PC-9 (cell line): ENCODE data around the gene IGF2R. TPM values are rescaled to one million over a fixed set of nuclear protein-coding genes. Genes with fewer than 3 reads are reported as not detected.

Experiments used
- BruUV-seq: library from RNA; stranded (reverse); fragments of 400-500 nt; replicated peaks from 2 replicates; lab custom pipeline; 2021; lab: Mats Ljungman, UMichigan
- CTCF ChIA-PET: fragments of 300-600 bp; sonication (Branson Sonifier 250); formaldehyde crosslinking; loops from one replicate; lab custom pipeline; 2022; ENCODE audit warnings: antibody characterized with exemption; lab: Charles Lee
- POLR2A ChIA-PET: fragments of 300-600 bp; sonication (Branson Sonifier 250); formaldehyde crosslinking; loops from one replicate; lab custom pipeline; 2022; ENCODE audit warnings: antibody characterized with exemption; ENCODE audit not compliant: unreplicated experiment; lab: Charles Lee
- DNase-seq, 2 experiments: peaks; one replicate each; pipeline versions ENCODE4 v3.0.0 to v3.0.0-alpha.2; 2015 to 2022; ENCODE audit warnings: mixed read lengths in 1 of 2
- H2AFZ ChIP-seq: fragments of 200-600 bp; sonication (generic); 2 replicates; pipeline ENCODE4 v1.8.1; 2017; ENCODE audit warnings: antibody characterized with exemption
- H3F3A ChIP-seq: fragments of 200-600 bp; sonication (generic); 2 replicates; pipeline ENCODE4 v1.8.1; 2017; ENCODE audit warnings: antibody characterized with exemption, mild to moderate bottlenecking, low read depth; ENCODE audit not compliant: insufficient read depth
- H3K27ac ChIP-seq: fragments of 200-600 bp; sonication (generic); 2 replicates; pipeline ENCODE4 v1.6.1; 2016; ENCODE audit warnings: mixed run types
- H3K27me3 ChIP-seq: fragments of 200-600 bp; sonication (generic); 2 replicates; pipeline ENCODE4 v1.6.1; 2016; ENCODE audit warnings: low read depth, mixed run types; ENCODE audit not compliant: insufficient read depth
- H3K36me3 ChIP-seq: fragments of 200-600 bp; sonication (generic); 2 replicates; pipeline ENCODE4 v1.6.1; 2016; ENCODE audit warnings: low read depth, mixed run types
- H3K4me1 ChIP-seq: fragments of 200-600 bp; sonication (generic); replicated peaks from 2 replicates; pipeline ENCODE4 v1.6.1; 2016; ENCODE audit warnings: mixed run types; ENCODE audit not compliant: insufficient read depth
- H3K4me2 ChIP-seq: fragments of 200-600 bp; sonication (generic); 2 replicates; pipeline ENCODE4 v1.6.1; 2017; ENCODE audit warnings: mixed run types
- H3K4me3 ChIP-seq: fragments of 200-600 bp; sonication (generic); 2 replicates; pipeline ENCODE4 v1.6.1; 2016; ENCODE audit warnings: mixed run types
- H3K79me2 ChIP-seq: fragments of 200-600 bp; sonication (generic); 2 replicates; pipeline ENCODE4 v1.6.1; 2017; ENCODE audit warnings: low read depth, mixed run types
- H3K9me2 ChIP-seq: fragments of 200-600 bp; sonication (generic); 2 replicates; pipeline ENCODE4 v1.8.1; 2017; ENCODE audit warnings: mild to moderate bottlenecking; ENCODE audit not compliant: insufficient read depth
- H3K9me3 ChIP-seq: fragments of 200-600 bp; sonication (generic); 2 replicates; pipeline ENCODE4 v1.8.1; 2016; ENCODE audit warnings: low read depth; ENCODE audit not compliant: insufficient read depth
- H4K20me1 ChIP-seq: fragments of 200-600 bp; sonication (generic); 2 replicates; pipeline ENCODE4 v1.8.1; 2017; ENCODE audit not compliant: insufficient read depth
- CTCF ChIP-seq: fragments of 200-600 bp; sonication (generic); conservative IDR thresholded peaks from 2 replicates; pipeline ENCODE4 v1.6.1; 2017; ENCODE audit warnings: mixed run types, antibody characterized with exemption, mild to moderate bottlenecking, moderate library complexity
- EZH2 ChIP-seq: fragments of 200-600 bp; sonication (generic); IDR thresholded peaks from 2 replicates; pipeline ENCODE4 v1.8.0; 2017; ENCODE audit warnings: antibody characterized with exemption, low read depth
- intact Hi-C: fragments of 100-400 bp; cut with micrococcal nuclease; formaldehyde crosslinking; loops from one replicate; pipeline ENCODE4 v1.10.0; 2022; ENCODE audit not compliant: unreplicated experiment
- total RNA-seq: library from RNA; stranded (reverse); gene quantifications from 2 replicates; pipeline ENCODE4 v1.2.3, GENCODE V29; 2021

IGF2R gene
- total RNA-seq, 1 experiment from 2014 or later = 53.1 TPM

DNA sequence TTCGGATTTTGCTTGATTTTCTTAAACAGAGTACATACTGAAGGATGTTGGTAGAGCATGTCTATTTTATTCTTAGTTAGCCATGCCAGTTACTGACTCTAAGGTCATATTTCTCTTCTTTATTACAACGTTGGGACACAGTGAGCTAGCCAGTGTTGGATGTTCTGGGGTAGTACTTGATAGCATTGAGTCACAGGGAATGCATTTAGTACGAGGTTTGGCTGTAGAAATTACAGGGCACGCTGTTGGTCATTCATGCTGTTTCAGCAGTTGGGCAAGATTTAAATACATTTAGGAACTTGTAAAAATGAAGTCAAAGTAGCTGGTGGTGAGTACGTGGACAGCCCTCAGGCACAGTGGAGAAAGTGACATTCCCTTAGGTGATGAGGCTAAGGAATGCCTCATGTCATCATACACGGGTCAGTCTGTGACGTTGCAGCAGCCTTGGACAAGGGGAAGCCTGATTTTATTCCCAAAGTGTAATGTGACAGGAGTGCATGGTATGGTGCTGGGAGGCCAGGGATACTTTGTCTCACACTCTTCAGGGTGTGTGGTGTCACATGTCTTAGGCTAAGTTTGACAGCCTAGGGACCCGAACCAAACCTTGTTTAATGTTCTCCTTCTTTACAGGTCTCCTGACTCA is 95.0 kb downstream of the IGF2R start:
- Histone ChIP-seq H3K9me3 (no peaks in the 10 kb centered on the region), H4K20me1 (no peaks in the 10 kb centered on the region), H2AFZ (no peak overlapping the region), H3K9me2 (no peaks in the 10 kb centered on the region), H3K4me3 (no peak overlapping the region), H3K4me2 (no peak overlapping the region), H3K4me1 (no peaks in the 10 kb centered on the region), H3K36me3 (peaks cover 10% of the 10 kb centered on the region; the same call in 1 of the 2 replicates), H3K27me3 (no peaks in the 10 kb centered on the region), H3K79me2 (no peaks in the 10 kb centered on the region), H3F3A (no peaks in the 10 kb centered on the region), H3K27ac (no peak overlapping the region)
- DNase-seq = no peak
- ChIA-PET CTCF (no interaction called here), POLR2A (no interaction called here)
- no TSS peak for BruUV-seq
- no peak for TF ChIP-seq EZH2
- TF ChIP-seq CTCF = no peak
- intact Hi-C loops = no loop called here

GRCh38 chr6:160065200-160065599 is 96.3 kb downstream of the IGF2R start:
- no peak for DNase-seq

GRCh38 chr6:160067564-160067963 is 98.7 kb downstream of the IGF2R start:
- CTCF ChIA-PET = no interaction called here
- Histone ChIP-seq H3K27me3 (no peaks in the 10 kb centered on the region), H3K9me3 (no peaks in the 10 kb centered on the region), H3K79me2 (no peaks in the 10 kb centered on the region), H3K4me2 (no peak overlapping the region), H4K20me1 (no peaks in the 10 kb centered on the region), H3K9me2 (no peaks in the 10 kb centered on the region), H2AFZ (no peak overlapping the region), H3F3A (no peaks in the 10 kb centered on the region), H3K4me3 (no peak overlapping the region), H3K4me1 (no peaks in the 10 kb centered on the region), H3K27ac (no peak overlapping the region), H3K36me3 (peaks cover 4% of the 10 kb centered on the region; the same call in 1 of the 2 replicates)
- TF ChIP-seq CTCF = no peak
- POLR2A ChIA-PET = no interaction called here
- intact Hi-C loops = no loop called here
- no peak for DNase-seq
- no TSS peak for BruUV-seq

More at GRCh38 chr6:160065200-160065599, 96.3 kb downstream of the IGF2R start:
- no peak overlapping the region for H2AFZ ChIP-seq
- BruUV-seq = no TSS peak
- H3K79me2 ChIP-seq = no peaks in the 10 kb centered on the region
- no peaks in the 10 kb centered on the region for H3K27me3 ChIP-seq
- no peaks in the 10 kb centered on the region for H3K9me3 ChIP-seq
- no peak overlapping the region for H3K4me2 ChIP-seq
- POLR2A ChIA-PET = no interaction called here
- H3K36me3 ChIP-seq = peaks cover 10% of the 10 kb centered on the region; the same call in 1 of the 2 replicates
- H3K4me3 ChIP-seq = no peak overlapping the region
- no peaks in the 10 kb centered on the region for H3K9me2 ChIP-seq
- intact Hi-C loops = no loop called here
- no peak for TF ChIP-seq EZH2
- CTCF ChIA-PET = no interaction called here
- no peaks in the 10 kb centered on the region for H4K20me1 ChIP-seq
- H3K27ac ChIP-seq = no peak overlapping the region
- H3F3A ChIP-seq = no peaks in the 10 kb centered on the region
- no peaks in the 10 kb centered on the region for H3K4me1 ChIP-seq

GRCh38 chr6:160068346-160068745 is 99.5 kb downstream of the IGF2R start:
- Histone ChIP-seq H3K79me2 (no peaks in the 10 kb centered on the region), H2AFZ (no peak overlapping the region), H3K27me3 (no peaks in the 10 kb centered on the region), H3K36me3 (peaks cover 4% of the 10 kb centered on the region; the same call in 1 of the 2 replicates), H3K27ac (no peak overlapping the region), H3K4me1 (no peaks in the 10 kb centered on the region), H3K9me3 (no peaks in the 10 kb centered on the region), H4K20me1 (no peaks in the 10 kb centered on the region), H3K4me2 (no peak overlapping the region), H3F3A (no peaks in the 10 kb centered on the region), H3K9me2 (no peaks in the 10 kb centered on the region), H3K4me3 (no peak overlapping the region)
- BruUV-seq = no TSS peak
- no peak for DNase-seq
- CTCF ChIA-PET = no interaction called here
- POLR2A ChIA-PET = no interaction called here
- TF ChIP-seq CTCF (no peak), EZH2 (no peak)
- intact Hi-C loops = no loop called here
